Sigmoid colon (tissue), 7 donors: ENCODE data around the gene PTPRT. TPM values are rescaled to one million over a fixed set of nuclear protein-coding genes. Genes with fewer than 3 reads are reported as not detected.

Source experiments
- DNase-seq: peaks from one replicate; pipeline ENCODE4 v3.0.0-alpha.2; 2019
- H3K27ac ChIP-seq, 4 donors: fragments of 200-600 bp; sonication (generic); one replicate each; pipeline ENCODE4 v1.5.1; 2016 to 2019; ENCODE audit warnings: mild to moderate bottlenecking in 1 of 4
- H3K27me3 ChIP-seq, 3 donors: fragments of 200-600 bp; sonication (generic); one replicate each; pipeline ENCODE4 v1.5.1; 2019; ENCODE audit warnings: mild to moderate bottlenecking in 1 of 3
- H3K36me3 ChIP-seq, 4 donors: fragments of 200-600 bp; sonication (generic); one replicate each; pipeline ENCODE4 v1.5.1; 2016 to 2019
- H3K4me1 ChIP-seq, 4 donors: fragments of 200-600 bp; sonication (generic); one replicate each; pipeline ENCODE4 v1.5.1; 2017 to 2019
- H3K4me3 ChIP-seq, 4 donors: fragments of 200-600 bp; sonication (generic); one replicate each; pipeline ENCODE4 v1.5.1; 2017 to 2019; ENCODE audit warnings: mild to moderate bottlenecking in 2 of 4, moderate library complexity in 1 of 4
- H3K9me3 ChIP-seq, 4 donors: fragments of 200-600 bp in 3 of 4; sonication (generic) in 3 of 4; one replicate each; pipeline versions ENCODE4 v1.5.1 to v1.6.1; 2013 to 2019
- CTCF ChIP-seq, 4 experiments: fragments of 450-650 bp in 3 of 4; fragments of 200-600 bp in 1 of 4; IDR thresholded peaks; one replicate each; pipeline ENCODE4 v1.5.1; 2016 to 2019; ENCODE audit warnings: antibody characterized with exemption in 4 of 4, mild to moderate bottlenecking in 3 of 4, moderate library complexity in 2 of 4
- EP300 ChIP-seq, 4 donors: sonication (generic); formaldehyde crosslinking; IDR thresholded peaks; one replicate each; pipeline ENCODE4 v1.6.1; 2017; ENCODE audit warnings: antibody characterized with exemption in 4 of 4
- POLR2A ChIP-seq, 2 donors: fragments of 450-650 bp; IDR thresholded peaks; one replicate each; pipeline ENCODE4 v1.6.1; 2016; ENCODE audit warnings: antibody characterized with exemption in 2 of 2, mild to moderate bottlenecking in 2 of 2, moderate library complexity in 2 of 2
- POLR2AphosphoS5 ChIP-seq, 4 donors: sonication (generic); formaldehyde crosslinking; IDR thresholded peaks; one replicate each; pipeline ENCODE4 v1.6.1; 2017; ENCODE audit warnings: antibody characterized with exemption in 4 of 4
- WGBS, 2 donors: extraction: QIAGEN DNeasy Blood & Tissue Kit; methylation state at CpG; one replicate each; pipeline ENCODE4 v1.1.7; 2013; 5-methylcytosine and 5-hydroxymethylcytosine counted together
- intact Hi-C: fragments of 100-400 bp; cut with DNase I; formaldehyde crosslinking; loops from one replicate; pipeline ENCODE4 v1.15.1; 2023
- polyA plus RNA-seq, 3 donors: library from polyadenylated mRNA; stranded (reverse); fragments of 200-250 nt; gene quantifications; one replicate each; pipeline ENCODE4 v1.2.3, GENCODE V29; 2013
- total RNA-seq, 4 donors: library from RNA; depleted of rRNA; stranded (reverse); fragments of >200 nt; gene quantifications; one replicate each; pipeline ENCODE4 v1.1.0, GENCODE V29; 2016
- donor health status: healthy with polysubstance abuse.
- donor health status: Bipolar disorder and iron deficiency.
- donor health status: healthy.

PTPRT gene
- total and polyA plus RNA-seq, 7 donors: under 0.01 to 0.41 (median 0.12) TPM; not detected in 3

GRCh38 chr20:42968746-42969145 lies 221.0 kb downstream of the PTPRT start:
- 92 to 93% methylated on average over 9 of the region's 9 CpGs for WGBS, 2 donors
- Histone ChIP-seq H3K4me1 (peaks cover 0 to 16% (median 2%) of the 10 kb centered on the region in 4 donors), H3K27me3 (no peaks in the 10 kb centered on the region), H3K4me3 (no peak overlapping the region), H3K36me3 (no peaks in the 10 kb centered on the region), H3K27ac (no peak overlapping the region), H3K9me3 (no peaks in the 10 kb centered on the region)
- TF ChIP-seq CTCF (IDR thresholded peaks at IDR 0.05) (no peak), POLR2A (IDR thresholded peaks at IDR 0.05) (no peak), EP300 (IDR thresholded peaks at IDR 0.05) (no peak), POLR2AphosphoS5 (IDR thresholded peaks at IDR 0.05) (no peak)
- intact Hi-C loops: no loop called here
- no peak for DNase-seq

GRCh38 chr20:42963796-42964195 lies 225.9 kb downstream of the PTPRT start:
- Histone ChIP-seq H3K27me3 (no peaks in the 10 kb centered on the region), H3K4me3 (no peak overlapping the region), H3K27ac (no peak overlapping the region), H3K36me3 (no peaks in the 10 kb centered on the region), H3K4me1 (peaks cover 0 to 20% (median 3%) of the 10 kb centered on the region in 4 donors), H3K9me3 (no peaks in the 10 kb centered on the region)
- intact Hi-C loops: no loop called here
- DNase-seq: no peak
- WGBS, 2 donors: 58 to 60% methylated on average over 2 of the region's 2 CpGs
- no peak for TF ChIP-seq POLR2AphosphoS5 (IDR thresholded peaks at IDR 0.05)
- no peak for TF ChIP-seq POLR2A (IDR thresholded peaks at IDR 0.05)
- TF ChIP-seq CTCF (IDR thresholded peaks at IDR 0.05): no peak
- no peak for TF ChIP-seq EP300 (IDR thresholded peaks at IDR 0.05)

GRCh38 chr20:42961771-42962170 lies 227.9 kb downstream of the PTPRT start:
- H3K4me1 ChIP-seq: peaks cover 0 to 20% (median 3%) of the 10 kb centered on the region in 4 donors
- TF ChIP-seq EP300 (IDR thresholded peaks at IDR 0.05) (no peak), POLR2AphosphoS5 (IDR thresholded peaks at IDR 0.05) (no peak), CTCF (IDR thresholded peaks at IDR 0.05) (no peak), POLR2A (IDR thresholded peaks at IDR 0.05) (no peak)
- DNase-seq: no peak
- intact Hi-C loops: no loop called here
- H3K9me3 ChIP-seq: no peaks in the 10 kb centered on the region
- H3K36me3 ChIP-seq: no peaks in the 10 kb centered on the region
- no peak overlapping the region for H3K4me3 ChIP-seq
- WGBS, 2 donors: 73 to 80% methylated on average over 6 of the region's 6 CpGs
- no peaks in the 10 kb centered on the region for H3K27me3 ChIP-seq
- no peak overlapping the region for H3K27ac ChIP-seq

- Histone ChIP-seq H3K4me1 (peaks cover 0 to 17% (median 3%) of the 10 kb centered on the region in 4 donors), H3K27ac (no peak overlapping the region), H3K27me3 (no peaks in the 10 kb centered on the region), H3K4me3 (no peak overlapping the region), H3K36me3 (no peaks in the 10 kb centered on the region), H3K9me3 (no peaks in the 10 kb centered on the region)
- WGBS, 2 donors: 65 to 82% methylated on average over 2 of the region's 2 CpGs
- no peak for DNase-seq
- TF ChIP-seq CTCF (IDR thresholded peaks at IDR 0.05) (no peak), POLR2AphosphoS5 (IDR thresholded peaks at IDR 0.05) (no peak), EP300 (IDR thresholded peaks at IDR 0.05) (no peak), POLR2A (IDR thresholded peaks at IDR 0.05) (no peak)
- intact Hi-C loops: no loop called here
Measured at GRCh38 chr20:42959996-42960395, 229.7 kb downstream of the PTPRT start.
